Skin of body (tissue), 2 donors: ENCODE results near the gene C20orf204. TPM values are rescaled to one million over a fixed set of nuclear protein-coding genes. Genes with fewer than 3 reads are reported as not detected.

Experiments
- DNase-seq: peaks from one replicate; lab custom pipeline; 2025; lab: John Stamatoyannopoulos, UW
- total RNA-seq: library from RNA; depleted of rRNA; stranded (reverse); fragments of >200 nt; gene quantifications from one replicate; pipeline ENCODE4 v1.2.3, GENCODE V29; 2014

The C20orf204 gene
- total RNA-seq, 1 donor from 2014 or later, result 0.39 TPM

DNA sequence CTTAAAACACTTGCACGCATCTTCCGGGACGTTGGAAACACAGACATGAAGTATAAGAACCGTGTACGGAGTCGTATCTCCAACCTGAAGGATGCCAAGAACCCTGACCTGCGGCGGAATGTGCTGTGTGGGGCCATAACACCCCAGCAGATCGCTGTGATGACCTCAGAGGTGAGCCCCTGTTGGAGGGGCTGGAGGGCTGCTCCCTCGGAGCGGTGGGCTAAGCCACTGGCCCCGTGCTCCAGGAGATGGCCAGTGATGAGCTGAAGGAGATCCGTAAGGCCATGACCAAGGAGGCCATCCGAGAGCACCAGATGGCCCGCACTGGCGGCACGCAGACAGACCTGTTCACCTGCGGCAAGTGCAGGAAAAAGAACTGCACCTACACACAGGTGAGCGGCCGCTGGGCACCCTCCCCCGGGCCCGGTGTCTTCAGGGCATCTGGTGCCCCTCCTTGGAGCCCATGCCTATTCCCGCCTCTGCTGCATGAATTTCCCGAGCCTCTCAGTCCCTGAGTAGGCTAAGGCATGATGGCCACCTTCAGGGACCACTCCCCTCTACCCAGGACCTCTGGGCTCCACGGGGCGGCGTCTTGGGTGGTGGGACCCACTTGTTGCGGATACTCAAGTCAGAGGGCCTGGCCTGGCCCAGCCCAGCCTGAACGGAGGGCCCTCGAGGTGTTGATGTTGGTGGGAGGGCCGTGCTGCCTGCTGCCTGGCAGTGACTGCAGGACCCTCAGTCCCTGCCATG lies 34.4 kb downstream of the C20orf204 start:
- DNase-seq, result no peak

GRCh38 chr20:64071341-64072332 lies 35.7 kb downstream of the C20orf204 start:
- no peak for DNase-seq

DNA sequence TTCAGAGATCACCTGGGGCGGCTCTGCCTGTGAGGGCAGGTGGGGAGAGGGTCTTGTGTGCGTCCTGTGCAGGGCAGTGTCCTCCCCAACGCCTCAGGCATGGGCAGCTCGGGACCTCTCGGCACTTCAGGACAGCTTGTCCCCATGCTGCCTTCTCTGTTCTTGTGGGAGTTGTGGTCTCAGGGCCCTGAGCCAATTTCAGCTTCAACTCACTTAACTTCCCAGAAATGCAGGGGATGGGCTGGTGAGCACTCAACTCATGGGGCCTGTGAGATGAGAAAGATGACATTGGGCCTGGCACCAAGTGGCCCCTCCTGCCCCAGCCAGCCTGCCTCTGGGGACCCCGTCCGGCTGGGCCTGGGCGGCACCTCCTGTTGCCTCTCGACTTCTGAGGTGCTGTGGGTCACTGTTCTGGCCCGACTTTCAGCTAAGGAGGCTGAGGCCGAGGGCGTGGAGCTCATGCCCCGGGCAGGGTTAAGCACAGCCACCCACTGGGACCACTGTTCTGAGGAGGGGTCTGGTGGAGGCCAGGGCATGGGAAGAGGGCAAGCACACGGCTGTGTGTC lies 36.6 kb downstream of the C20orf204 start:
- DNase-seq, result no peak

- no peak for DNase-seq
Measured at GRCh38 chr20:64073476-64074183, 37.6 kb downstream of the C20orf204 start.

DNA sequence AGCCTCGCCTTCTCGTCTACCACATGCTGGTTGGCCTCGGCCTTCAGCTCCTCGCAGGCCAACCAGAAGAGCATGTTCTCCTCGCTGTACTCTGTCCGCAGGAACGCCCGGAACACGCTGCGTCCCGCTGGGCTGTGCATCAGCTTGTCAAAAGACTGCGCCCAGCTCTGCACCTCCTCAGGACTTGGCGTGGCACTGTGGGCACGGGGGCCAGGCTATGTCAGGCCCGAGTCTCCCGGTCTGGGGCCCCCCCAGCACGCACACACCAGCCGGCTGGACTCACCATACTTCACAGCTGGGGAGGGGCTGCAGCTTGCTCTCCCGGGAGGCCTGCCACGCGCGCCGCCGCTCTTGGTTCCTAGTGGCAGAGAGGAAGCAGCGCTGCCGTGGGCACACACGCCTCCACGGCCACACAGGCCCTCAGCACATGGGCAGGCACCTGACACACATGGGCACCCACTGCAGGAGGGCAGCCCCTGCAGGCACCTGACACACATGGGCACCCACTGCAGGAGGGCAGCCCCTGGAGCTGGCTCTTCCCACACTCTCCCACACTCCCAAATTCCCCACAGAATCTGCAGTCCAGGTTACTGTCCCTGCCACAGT lies 38.3 kb downstream of the C20orf204 start:
- DNase-seq, result no peak

- DNase-seq, result no peak
Measured at GRCh38 chr20:64074963-64075362, 39.0 kb downstream of the C20orf204 start.

GRCh38 chr20:64075556-64075955 lies 39.6 kb downstream of the C20orf204 start:
- no peak for DNase-seq

DNA sequence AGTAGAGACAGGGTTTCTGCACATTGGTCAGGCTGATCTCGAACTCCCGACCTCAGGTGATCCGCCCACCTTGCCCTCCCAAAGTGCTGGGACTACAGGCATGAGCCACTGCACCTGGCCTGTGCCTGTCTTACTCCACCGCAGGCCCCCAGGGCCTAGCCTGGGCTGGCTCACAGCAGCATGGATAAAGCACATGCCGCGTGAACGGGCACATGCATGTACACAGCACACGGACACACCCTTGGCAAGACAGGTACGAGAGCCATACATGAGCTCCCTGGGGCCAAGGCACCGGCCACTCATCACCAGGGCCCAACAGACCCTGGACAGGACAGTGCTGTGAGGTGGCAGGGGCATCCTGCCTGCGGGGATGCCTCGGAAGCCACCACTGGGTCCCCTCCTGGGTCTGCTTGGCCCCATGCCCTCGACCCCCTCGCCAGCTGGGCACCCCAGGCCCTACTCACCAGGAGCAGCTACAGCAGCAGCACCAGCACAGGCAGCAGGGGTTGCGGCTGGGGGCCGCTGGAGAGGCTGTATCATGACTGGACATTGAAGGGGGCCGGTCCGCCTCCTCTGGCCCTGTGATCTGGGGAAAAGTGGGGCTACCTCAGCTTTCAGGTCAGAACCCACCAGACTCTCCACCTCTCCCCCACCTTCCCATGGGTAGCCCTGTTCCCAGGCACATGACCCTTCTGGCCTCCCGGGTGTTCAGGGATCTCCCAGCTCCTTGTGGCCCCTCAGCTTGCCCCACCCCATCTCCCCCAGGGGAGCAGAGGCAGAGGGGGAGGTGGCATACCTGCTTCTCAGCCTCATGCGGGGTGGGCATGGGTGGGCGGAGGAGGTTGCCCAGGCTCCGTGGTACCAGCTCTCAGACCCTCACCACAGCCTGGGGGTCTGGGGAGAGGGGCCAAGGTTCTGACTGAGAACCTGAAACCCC lies 40.3 kb downstream of the C20orf204 start:
- DNase-seq, result no peak

- DNase-seq, result no peak
Measured at GRCh38 chr20:64077094-64077493, 41.1 kb downstream of the C20orf204 start.

DNA sequence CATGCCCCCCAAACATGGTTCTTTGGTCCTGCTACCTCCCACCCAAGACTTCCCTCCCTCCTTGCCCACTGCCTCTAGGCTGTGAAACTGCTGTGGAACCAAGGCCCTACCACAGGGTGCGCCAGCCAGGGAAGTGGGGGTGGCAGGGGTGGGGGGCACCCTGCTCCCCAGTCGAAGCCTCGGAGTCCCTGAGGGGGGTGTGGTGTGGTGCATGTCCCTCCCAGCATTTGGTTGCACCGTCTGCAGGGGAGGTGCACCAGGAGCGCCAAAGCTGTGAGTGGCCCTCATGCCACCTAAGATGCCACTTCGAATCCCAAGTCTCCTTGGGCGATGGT lies 41.5 kb downstream of the C20orf204 start:
- no peak for DNase-seq

- no peak for DNase-seq
Measured at GRCh38 chr20:64077876-64078551, 42.0 kb downstream of the C20orf204 start.

DNA sequence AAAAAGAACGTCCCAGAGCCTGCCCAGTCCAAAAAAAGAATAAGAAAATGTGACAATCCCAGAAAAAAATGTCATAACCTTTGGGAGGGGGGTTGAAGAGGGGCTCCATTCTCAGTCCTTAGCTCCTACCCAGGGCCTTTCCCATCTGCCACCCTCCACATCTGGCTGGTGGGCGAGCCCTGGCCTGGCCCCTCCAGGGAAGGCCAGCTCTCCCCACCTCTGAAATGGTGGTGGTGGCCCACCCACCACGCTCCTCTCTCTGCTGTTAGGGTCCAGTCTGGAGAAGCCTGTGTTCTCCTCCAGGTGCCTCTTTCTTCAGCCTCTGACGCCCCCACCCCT lies 42.9 kb downstream of the C20orf204 start:
- DNase-seq, result no peak

DNA sequence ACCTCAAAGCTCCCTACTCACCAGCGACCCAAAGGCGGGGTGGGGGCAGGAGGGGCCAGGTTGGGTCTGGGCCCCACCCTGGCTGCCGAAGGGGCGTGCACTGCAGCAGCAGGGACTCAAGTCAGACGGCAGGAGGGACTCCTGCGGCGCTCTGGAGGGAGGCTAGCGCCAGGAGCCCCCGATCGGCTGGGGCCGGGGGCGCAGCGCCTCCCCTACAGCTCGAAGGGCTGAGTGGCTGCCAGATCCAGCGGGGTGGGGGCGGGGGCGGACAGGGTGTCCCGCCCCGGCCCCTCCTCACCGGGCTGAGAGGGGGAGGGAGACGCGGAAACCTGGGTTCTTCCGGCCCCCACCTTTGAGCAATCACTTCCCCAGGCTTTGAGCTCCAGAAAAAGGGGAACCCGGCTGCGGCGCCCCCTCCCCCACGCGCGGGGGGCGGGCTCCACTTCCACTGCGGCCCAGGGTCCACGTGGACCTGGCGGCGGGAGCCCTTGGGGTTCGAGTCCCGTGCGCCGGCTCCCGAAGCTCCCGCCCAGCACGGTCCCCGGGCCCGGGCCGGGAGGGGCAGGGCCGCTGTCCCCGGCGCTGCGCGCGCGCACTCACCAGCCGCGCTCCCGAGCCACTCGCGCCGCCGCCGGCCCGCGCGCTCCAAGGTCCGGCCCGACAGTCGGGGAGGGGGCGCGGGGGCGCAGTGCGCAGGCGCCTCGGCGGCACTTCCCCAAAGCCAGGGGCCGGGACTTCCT lies 43.5 kb downstream of the C20orf204 start, which contains the start of gene RGS19:
Gene RGS19, minus strand, starts transcription at position 246 of the 740 bp plus-strand sequence. CDS start 2,632 bp downstream, outside the sequence.
- peak; percentile 46 for DNase-seq

DNA sequence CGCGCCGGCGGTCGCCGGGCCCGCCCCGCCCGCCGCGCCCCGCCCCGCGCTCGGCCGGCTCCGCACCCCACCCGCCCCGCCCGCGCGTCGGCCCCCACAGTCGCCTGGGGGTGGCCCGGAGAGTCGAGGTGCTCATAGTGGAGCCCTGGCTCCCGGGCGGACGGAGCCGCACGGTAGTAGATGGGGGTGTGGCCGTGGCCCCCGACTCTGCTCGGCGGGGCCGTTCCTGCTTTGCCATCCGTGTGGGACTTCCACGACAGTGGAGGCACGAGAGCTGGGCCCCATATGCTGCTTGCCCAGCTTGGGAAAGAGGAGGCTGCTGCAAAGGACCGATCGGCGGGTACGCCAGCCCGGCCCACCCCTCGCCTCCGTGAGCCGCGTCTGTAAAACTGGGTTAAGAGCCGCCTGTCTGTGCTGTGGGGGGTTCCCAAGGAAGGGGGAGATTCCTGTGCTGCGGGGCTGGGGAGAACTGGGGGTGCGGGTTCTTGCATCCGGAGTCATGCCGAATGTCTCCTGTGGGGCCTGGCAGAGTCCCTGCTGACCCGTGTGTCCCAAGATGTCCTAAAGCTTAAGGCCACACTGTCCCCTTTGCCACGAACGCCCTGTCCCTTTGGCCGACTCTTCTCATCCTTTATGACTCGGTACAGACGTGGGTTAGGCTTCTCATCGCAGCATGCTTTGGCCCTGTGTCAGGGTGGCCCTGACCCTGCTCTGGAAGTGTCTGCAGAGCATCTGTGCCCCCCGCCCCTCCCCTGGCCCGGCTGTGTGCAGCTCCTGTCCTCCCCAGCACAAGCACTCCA lies 44.2 kb downstream of the C20orf204 start, which contains the start of gene OPRL1:
Gene OPRL1, plus strand, starts transcription at position 70 of the 800 bp plus-strand sequence. CDS start 12,639 bp downstream, outside the sequence.
- DNase-seq, result no peak

DNA sequence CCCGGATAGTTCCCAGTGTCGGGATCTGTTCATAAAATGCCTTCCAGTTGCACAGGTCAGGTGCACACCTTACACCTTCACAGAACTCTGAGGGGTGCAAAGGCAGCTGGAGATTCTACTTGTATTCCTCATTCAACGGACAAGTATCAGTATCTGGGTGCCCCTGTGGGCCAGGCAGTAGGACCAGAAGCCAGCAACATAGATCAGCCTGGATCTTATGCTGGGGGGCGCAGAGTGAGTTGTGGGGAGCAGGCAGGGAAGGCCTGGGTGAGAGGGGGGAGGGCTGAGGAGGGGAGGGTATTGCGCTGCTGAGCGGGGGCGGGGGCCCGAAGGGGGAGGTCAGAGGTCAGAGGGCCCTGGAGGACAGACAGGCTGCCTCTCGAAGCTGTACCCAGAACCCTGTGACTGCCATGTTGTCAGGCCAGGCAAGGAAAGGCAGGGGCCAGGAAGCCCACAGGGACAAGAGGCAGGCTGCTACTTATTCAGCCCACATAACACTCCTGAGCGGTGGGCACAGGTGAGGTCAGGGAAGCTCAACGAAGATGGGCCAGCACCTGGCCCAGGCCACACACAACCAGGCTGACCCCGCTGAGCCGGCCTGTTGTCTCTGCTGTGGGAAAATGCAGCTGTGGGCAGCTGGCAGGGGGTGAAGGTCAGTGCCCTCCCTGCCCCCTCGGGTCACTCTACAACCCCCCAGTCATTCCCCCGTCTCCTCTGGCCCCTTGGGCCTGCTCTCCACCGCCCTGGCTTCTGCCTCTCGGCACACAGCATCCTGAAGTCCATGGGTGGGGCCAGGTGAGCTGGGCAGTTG lies 45.0 kb downstream of the C20orf204 start:
- DNase-seq, result no peak

DNA sequence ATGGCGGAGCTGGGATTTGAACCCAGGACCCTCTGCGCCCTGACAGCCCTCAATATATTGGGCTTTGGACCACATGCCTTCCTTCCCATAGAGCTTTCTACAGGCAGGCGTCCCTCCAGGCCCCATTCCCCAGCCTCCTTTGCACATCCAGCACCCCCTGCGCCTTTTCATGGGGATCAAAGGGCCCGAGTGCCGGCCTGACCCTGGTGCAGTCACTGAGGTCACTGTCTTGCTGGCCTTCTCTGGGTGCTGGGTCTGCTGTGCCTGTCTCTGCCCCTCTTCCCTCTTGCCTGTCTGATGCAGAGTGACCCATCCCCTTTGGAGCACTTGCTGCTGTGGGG lies 45.6 kb downstream of the C20orf204 start:
- DNase-seq, result no peak
